Endothelial cell of umbilical vein (primary cell): ENCODE results near the gene HEXIM1. TPM values are rescaled to one million over a fixed set of nuclear protein-coding genes. Genes with fewer than 3 reads are reported as not detected.

Experiments
- BruUV-seq: library from RNA; stranded (reverse); fragments of 400-500 nt; replicated peaks from 2 replicates; lab custom pipeline; 2021; lab: Mats Ljungman, UMichigan
- CTCF ChIA-PET: fragments of 300-600, 350-600 bp; sonication (Branson Sonifier 250); formaldehyde crosslinking; loops from one replicate; lab custom pipeline; 2021; ENCODE audit warnings: antibody characterized with exemption, inconsistent platforms; lab: Charles Lee
- POLR2A ChIA-PET: fragments of 300-600, 350-600 bp; sonication (Branson Sonifier 250); formaldehyde crosslinking; loops from one replicate; lab custom pipeline; 2021; ENCODE audit warnings: antibody characterized with exemption, inconsistent platforms; lab: Charles Lee
- DNase-seq: peaks from one replicate; pipeline ENCODE4 v3.0.0-alpha.2; 2011; ENCODE audit warnings: low read depth, low spot score
- FAIRE-seq: peaks from 2 replicates; lab custom pipeline; 2011; peaks lifted over from hg19 to GRCh38; lab: Jason Lieb, UNC
- H2AFZ ChIP-seq: 2 replicates; pipeline ENCODE4 v1.6.0; 2012; ENCODE audit warnings: low read depth, low read length, control low read depth, inconsistent platforms
- H3K27ac ChIP-seq: 2 replicates; pipeline ENCODE4 v1.5.1; 2011; ENCODE audit warnings: low read depth, mild to moderate bottlenecking, control low read depth, low read length, moderate library complexity; ENCODE audit not compliant: insufficient read depth
- H3K27me3 ChIP-seq, 2 experiments: 2 replicates each; pipeline versions ENCODE4 v1.6.0 to v1.6.1; 2011; ENCODE audit warnings: low read length in 2 of 2, mixed read lengths in 1 of 2; ENCODE audit not compliant: control insufficient read depth in 2 of 2, insufficient read depth in 2 of 2
- H3K36me3 ChIP-seq, 2 experiments: 2 replicates in 1 of 2; 3 replicates in 1 of 2; pipeline ENCODE4 v1.5.1; 2011; ENCODE audit warnings: low read length in 2 of 2, mild to moderate bottlenecking in 1 of 2, moderate library complexity in 1 of 2; ENCODE audit not compliant: control insufficient read depth in 2 of 2, insufficient read depth in 2 of 2; ENCODE audit errors: extremely low read depth in 1 of 2
- H3K4me1 ChIP-seq: 3 replicates; pipeline ENCODE4 v1.5.1; 2011; ENCODE audit warnings: mild to moderate bottlenecking, low read length; ENCODE audit not compliant: control insufficient read depth, insufficient read depth; ENCODE audit errors: extremely low read depth
- H3K4me2 ChIP-seq: 2 replicates; pipeline ENCODE4 v1.6.1; 2011; ENCODE audit warnings: low read length, control low read depth, mixed read lengths; ENCODE audit not compliant: insufficient read depth
- H3K4me3 ChIP-seq, 3 experiments: fragments of 200-600 bp in 1 of 3; sonication (generic), shearing (Covaris generic) in 1 of 3; replicated peaks in 1 of 3; 2 replicates each; pipeline ENCODE4 v1.5.1; 2011 to 2016; ENCODE audit warnings: control low read depth in 3 of 3, low read length in 3 of 3, mild to moderate bottlenecking in 2 of 3, inconsistent platforms in 1 of 3, low read depth in 1 of 3, moderate library complexity in 1 of 3; ENCODE audit not compliant: insufficient read depth in 1 of 3
- H3K79me2 ChIP-seq: 2 replicates; pipeline ENCODE4 v1.6.0; 2012; ENCODE audit warnings: low read length, inconsistent platforms; ENCODE audit not compliant: control insufficient read depth, insufficient read depth
- H3K9ac ChIP-seq: replicated peaks from 2 replicates; pipeline ENCODE3; 2011; ENCODE audit warnings: low read length, control low read depth; ENCODE audit not compliant: insufficient read depth; ENCODE audit errors: extremely low read depth
- H3K9me1 ChIP-seq: replicated peaks from 3 replicates; pipeline ENCODE4 v1.6.0; 2011; ENCODE audit warnings: mild to moderate bottlenecking, low read length; ENCODE audit not compliant: control insufficient read depth, insufficient read depth; ENCODE audit errors: extremely low read depth
- H3K9me3 ChIP-seq: replicated peaks from 2 replicates; pipeline ENCODE4 v1.5.1; 2012; ENCODE audit warnings: low read length, inconsistent platforms; ENCODE audit not compliant: control insufficient read depth, insufficient read depth
- H4K20me1 ChIP-seq: replicated peaks from 2 replicates; pipeline ENCODE3; 2011; ENCODE audit warnings: mild to moderate bottlenecking, low read length; ENCODE audit not compliant: control insufficient read depth, insufficient read depth; ENCODE audit errors: extremely low read depth
- EZH2 ChIP-seq: IDR thresholded peaks from 2 replicates; pipeline ENCODE4 v1.6.1; 2012; ENCODE audit warnings: borderline replicate concordance, low read depth, mild to moderate bottlenecking, moderate library complexity, low read length, inconsistent platforms; ENCODE audit not compliant: severe bottlenecking
- FOS ChIP-seq: IDR thresholded peaks from 2 replicates; pipeline ENCODE4 v1.6.1; 2011; ENCODE audit warnings: mild to moderate bottlenecking, low read length, moderate library complexity, borderline replicate concordance; ENCODE audit not compliant: insufficient read depth
- GATA2 ChIP-seq: IDR thresholded peaks from 2 replicates; pipeline ENCODE4 v1.7.0; 2011; ENCODE audit warnings: low read depth, mild to moderate bottlenecking, moderate library complexity, mixed read lengths, low read length; ENCODE audit not compliant: insufficient read length, insufficient read depth
- JUN ChIP-seq: IDR thresholded peaks from 2 replicates; pipeline ENCODE4 v1.6.1; 2011; ENCODE audit warnings: borderline replicate concordance, low read depth; ENCODE audit not compliant: insufficient read length, insufficient read depth
- MYC ChIP-seq: IDR thresholded peaks from one replicate; pipeline ENCODE4 v1.6.1; 2011; ENCODE audit warnings: mild to moderate bottlenecking, low read depth, low read length
- POLR2A ChIP-seq: IDR thresholded peaks from 2 replicates; pipeline ENCODE4 v1.6.1; 2012; ENCODE audit warnings: low read depth, mild to moderate bottlenecking, control low read depth, low read length
- POLR2AphosphoS5 ChIP-seq: IDR thresholded peaks from 2 replicates; pipeline ENCODE4 v1.6.1; 2012; ENCODE audit warnings: low read depth, mild to moderate bottlenecking, control low read depth, low read length, moderate library complexity; ENCODE audit not compliant: insufficient read depth
- dilution Hi-C: fragments of 300-500 bp; cut with MboI; formaldehyde crosslinking; loops from one replicate; pipeline ENCODE4 v1.15.0; 2019; ENCODE audit warnings: low sequenced_read_pairs; ENCODE audit not compliant: extremely low pct_ligation_motif_present
- intact Hi-C: fragments of 100-400 bp; cut with micrococcal nuclease; formaldehyde crosslinking; loops from one replicate; pipeline ENCODE4 v1.10.0; 2022
- polyA plus RNA-seq, 4 experiments: library from polyadenylated mRNA; depleted of rRNA in 3 of 4; stranded (reverse) in 3 of 4; unstranded in 1 of 4; fragments of >200 nt; gene quantifications; 2 replicates each; pipeline versions ENCODE4 v1.2.1 to v1.2.3, GENCODE V29; 2011 to 2012; ENCODE audit warnings: missing spikeins in 1 of 4
- total RNA-seq: library from RNA; stranded (reverse); gene quantifications from 2 replicates; pipeline ENCODE4 v1.2.3, GENCODE V29; 2021
- TF ChIP-seq, protein P1 (sequence below), 2 donors: IDR thresholded peaks; 1 replicate in 1 of 2; 2 replicates in 1 of 2; pipeline ENCODE4 v1.5.1; 2011; ENCODE audit warnings: low read length in 2 of 2, mild to moderate bottlenecking in 2 of 2, moderate library complexity in 2 of 2, control low read depth in 1 of 2, inconsistent platforms in 1 of 2, low read depth in 1 of 2; ENCODE audit not compliant: insufficient read depth in 1 of 2; ENCODE audit errors: extremely low read depth in 1 of 2
- TF ChIP-seq, protein P2 (sequence below): IDR thresholded peaks from 2 replicates; pipeline ENCODE4 v1.6.1; 2011; ENCODE audit not compliant: insufficient read depth, insufficient read length

The HEXIM1 gene
- total and polyA plus RNA-seq, 2 donors (not counting 3 experiments of a cell fraction or from before 2014, with no cell fraction given), result 7.0 to 20.0 TPM

DNA sequence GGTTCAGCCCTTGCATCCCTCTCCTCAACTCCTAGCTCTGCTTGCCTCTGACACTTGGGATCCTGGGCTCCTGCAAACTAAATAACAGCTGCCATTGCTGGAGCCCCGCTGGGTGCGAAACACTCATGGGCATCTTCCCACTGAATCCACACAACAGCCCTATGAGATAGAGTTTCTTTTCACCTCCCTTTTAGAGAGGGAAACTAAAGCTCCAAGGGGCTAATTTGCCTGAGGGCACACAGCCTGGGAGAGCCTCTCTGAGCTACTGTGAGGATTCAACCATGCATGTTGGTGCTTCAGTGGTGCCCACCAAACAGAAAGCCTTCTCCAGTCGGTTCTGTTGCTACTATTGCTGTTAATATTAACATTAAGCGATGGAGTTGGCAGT lies 8.7 kb upstream of the HEXIM1 start:
- TF ChIP-seq JUN, result no peak
- TF ChIP-seq, protein P1, sequence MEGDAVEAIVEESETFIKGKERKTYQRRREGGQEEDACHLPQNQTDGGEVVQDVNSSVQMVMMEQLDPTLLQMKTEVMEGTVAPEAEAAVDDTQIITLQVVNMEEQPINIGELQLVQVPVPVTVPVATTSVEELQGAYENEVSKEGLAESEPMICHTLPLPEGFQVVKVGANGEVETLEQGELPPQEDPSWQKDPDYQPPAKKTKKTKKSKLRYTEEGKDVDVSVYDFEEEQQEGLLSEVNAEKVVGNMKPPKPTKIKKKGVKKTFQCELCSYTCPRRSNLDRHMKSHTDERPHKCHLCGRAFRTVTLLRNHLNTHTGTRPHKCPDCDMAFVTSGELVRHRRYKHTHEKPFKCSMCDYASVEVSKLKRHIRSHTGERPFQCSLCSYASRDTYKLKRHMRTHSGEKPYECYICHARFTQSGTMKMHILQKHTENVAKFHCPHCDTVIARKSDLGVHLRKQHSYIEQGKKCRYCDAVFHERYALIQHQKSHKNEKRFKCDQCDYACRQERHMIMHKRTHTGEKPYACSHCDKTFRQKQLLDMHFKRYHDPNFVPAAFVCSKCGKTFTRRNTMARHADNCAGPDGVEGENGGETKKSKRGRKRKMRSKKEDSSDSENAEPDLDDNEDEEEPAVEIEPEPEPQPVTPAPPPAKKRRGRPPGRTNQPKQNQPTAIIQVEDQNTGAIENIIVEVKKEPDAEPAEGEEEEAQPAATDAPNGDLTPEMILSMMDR (IDR thresholded peaks at IDR 0.05; ENCODE audit: extremely low read depth in 1 of 2, insufficient read depth in 1 of 2, low read depth in 1 of 2, low read length in 2 of 2), result no peak
- no peak for TF ChIP-seq GATA2
- TF ChIP-seq EZH2, result no peak
- no peak for TF ChIP-seq FOS
- no peak for TF ChIP-seq POLR2A
- TF ChIP-seq POLR2AphosphoS5, result no peak
- TF ChIP-seq MYC, result no peak
- TF ChIP-seq, protein P2, sequence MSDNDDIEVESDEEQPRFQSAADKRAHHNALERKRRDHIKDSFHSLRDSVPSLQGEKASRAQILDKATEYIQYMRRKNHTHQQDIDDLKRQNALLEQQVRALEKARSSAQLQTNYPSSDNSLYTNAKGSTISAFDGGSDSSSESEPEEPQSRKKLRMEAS, result no peak
- Histone ChIP-seq H3K79me2 (no peaks in the 10 kb centered on the region), H4K20me1 (no peaks in the 10 kb centered on the region), H3K4me3 (no peak overlapping the region), H3K9me3 (no peaks in the 10 kb centered on the region), H3K27ac (no peak overlapping the region), H3K9me1 (no peaks in the 10 kb centered on the region), H3K36me3 (no peaks in the 10 kb centered on the region), H3K9ac (no peak overlapping the region), H2AFZ (no peak overlapping the region), H3K4me2 (no peak overlapping the region), H3K4me1 (peaks cover 5% of the 10 kb centered on the region), H3K27me3 (no peaks in the 10 kb centered on the region)
- FAIRE-seq (no peak), DNase-seq (no peak)
- no TSS peak for BruUV-seq
- ChIA-PET CTCF (interaction anchor here (1.2 to 1.5 kb wide), 4 partner anchors 10 to 96 kb away, joined by 4 to 9 read pairs (median 7); no protein-coding TSS in a partner anchor), POLR2A (interaction anchor here (0.6 to 1.6 kb wide), 4 partner anchors 10 to 1038 kb away, joined by 3 to 17 read pairs (median 4); partner anchors contain the start of genes HEXIM1 and HEXIM2)
- intact Hi-C loops (no loop called here), dilution Hi-C loops (no loop called here)
